Activated CD4-positive, alpha-beta T cell treated with anti-CD3 and anti-CD28 coated beads, Interleukin-2, Interleukin-4, amounts not matched to agents 100 ng/mL and 50 ng/mL, durations not matched to agents 16 hours and 8 hours (primary cell): Measurements from ENCODE around the gene SLC39A11.
"Not testable (repeated sequence)": the region's sequence is repeated elsewhere in the genome, so short reads cannot be mapped to it uniquely, and the experiment has no call there.

ENCODE experiments used
- DNase-seq: peaks from one replicate; pipeline ENCODE4 v3.0.0-alpha.2; 2020; ENCODE audit warnings: low spot score

The SLC39A11 gene

GRCh38 chr17:72916991-72917390 lies 175.5 kb downstream of the SLC39A11 start:
- no peak for DNase-seq

GRCh38 chr17:72915625-72916081 lies 176.8 kb downstream of the SLC39A11 start:
- DNase-seq: no peak

- DNase-seq: no peak
These were observed 179.3 kb downstream of the SLC39A11 start for GRCh38 chr17:72913142-72913682.

- DNase-seq: no peak
These were observed 186.2 kb downstream of the SLC39A11 start for GRCh38 chr17:72906306-72906705.

- DNase-seq: no peak
These were observed 189.0 kb downstream of the SLC39A11 start for GRCh38 chr17:72903522-72903921.

- no peak for DNase-seq
These were observed 190.8 kb downstream of the SLC39A11 start for GRCh38 chr17:72901657-72902056.

- DNase-seq: no peak
These were observed 191.4 kb downstream of the SLC39A11 start for GRCh38 chr17:72901083-72901482.

- DNase-seq: no peak
These were observed 191.9 kb downstream of the SLC39A11 start for GRCh38 chr17:72900654-72900971.

- no peak for DNase-seq
These were observed 193.8 kb downstream of the SLC39A11 start for GRCh38 chr17:72898725-72899124.

GRCh38 chr17:72896288-72896687 lies 196.2 kb downstream of the SLC39A11 start:
- not testable (repeated sequence) for DNase-seq

- no peak for DNase-seq
These were observed 200.9 kb downstream of the SLC39A11 start for GRCh38 chr17:72891627-72892026.

GRCh38 chr17:72890711-72891110 lies 201.8 kb downstream of the SLC39A11 start:
- DNase-seq: peak; percentile 14

- no peak for DNase-seq
These were observed 204.6 kb downstream of the SLC39A11 start for GRCh38 chr17:72887917-72888316.

- DNase-seq: peak; percentile 6
These were observed 205.2 kb downstream of the SLC39A11 start for GRCh38 chr17:72887322-72887721.

- DNase-seq: no peak
These were observed 205.9 kb downstream of the SLC39A11 start for GRCh38 chr17:72886622-72887021.

- no peak for DNase-seq
These were observed 208.4 kb downstream of the SLC39A11 start for GRCh38 chr17:72884066-72884465.

- DNase-seq: no peak
These were observed 209.1 kb downstream of the SLC39A11 start for GRCh38 chr17:72883351-72883750.

- no peak for DNase-seq
These were observed 210.1 kb downstream of the SLC39A11 start for GRCh38 chr17:72882426-72882825.

GRCh38 chr17:72879877-72880276 lies 212.6 kb downstream of the SLC39A11 start:
- no peak for DNase-seq

GRCh38 chr17:72878975-72879660 lies 213.4 kb downstream of the SLC39A11 start:
- DNase-seq: no peak

GRCh38 chr17:72877348-72877747 lies 215.1 kb downstream of the SLC39A11 start:
- DNase-seq: no peak

GRCh38 chr17:72876413-72876812 lies 216.1 kb downstream of the SLC39A11 start:
- DNase-seq: no peak

- no peak for DNase-seq
These were observed 217.1 kb downstream of the SLC39A11 start for GRCh38 chr17:72875361-72875760.

- no peak for DNase-seq
These were observed 220.1 kb downstream of the SLC39A11 start for GRCh38 chr17:72872396-72872795.
